Measurements from ENCODE around the gene CYP46A1.

CYP46A1 gene

GRCh38 chr14:99674776-99675381 is 9.2 kb upstream of the CYP46A1 start:
- no peak for ATAC-seq

- no peak for ATAC-seq
Observed at GRCh38 chr14:99675382-99675835, 8.7 kb upstream of the CYP46A1 start.

- ATAC-seq, result no peak
Observed at GRCh38 chr14:99675951-99676350, 8.1 kb upstream of the CYP46A1 start.

GRCh38 chr14:99676657-99677056 is 7.4 kb upstream of the CYP46A1 start:
- no peak for ATAC-seq

- no peak for ATAC-seq
Observed at GRCh38 chr14:99677231-99678140, 6.6 kb upstream of the CYP46A1 start.

GRCh38 chr14:99678198-99678597 is 5.9 kb upstream of the CYP46A1 start:
- no peak for ATAC-seq

GRCh38 chr14:99679111-99679510 is 5.0 kb upstream of the CYP46A1 start:
- ATAC-seq, result no peak

GRCh38 chr14:99679543-99679942 is 4.6 kb upstream of the CYP46A1 start:
- no peak for ATAC-seq

- ATAC-seq, result no peak
Observed at GRCh38 chr14:99679996-99680395, 4.1 kb upstream of the CYP46A1 start.

GRCh38 chr14:99681101-99681831 is 2.8 kb upstream of the CYP46A1 start:
- ATAC-seq, result no peak

- ATAC-seq, result no peak
Observed at GRCh38 chr14:99681832-99682148, 2.3 kb upstream of the CYP46A1 start.

GRCh38 chr14:99682809-99683618 is 1.1 kb upstream of the CYP46A1 start:
- ATAC-seq, result peak; percentile 25 to 27

- ATAC-seq, result peak; percentile 17 to 18
Observed at GRCh38 chr14:99684410-99684934, 374 bp downstream of the CYP46A1 start.

- no peak for ATAC-seq
Observed at GRCh38 chr14:99685151-99685591, 1.1 kb downstream of the CYP46A1 start.

GRCh38 chr14:99685596-99685995 is 1.5 kb downstream of the CYP46A1 start:
- no peak for ATAC-seq

- ATAC-seq, result no peak
Observed at GRCh38 chr14:99686557-99687283, 2.6 kb downstream of the CYP46A1 start.

GRCh38 chr14:99687284-99688209 is 3.4 kb downstream of the CYP46A1 start:
- ATAC-seq, result no peak

GRCh38 chr14:99688210-99688581 is 4.1 kb downstream of the CYP46A1 start:
- no peak for ATAC-seq

- ATAC-seq, result no peak
Observed at GRCh38 chr14:99688629-99689028, 4.5 kb downstream of the CYP46A1 start.
